Breast epithelium (tissue), 3 donors: ENCODE results near the gene SRP68.

ENCODE experiments used
- CTCF ChIP-seq, 3 donors: fragments of 450-650 bp; IDR thresholded peaks; one replicate each; pipeline ENCODE4 v1.5.1; 2016 to 2017; ENCODE audit warnings: antibody characterized with exemption in 3 of 3, mild to moderate bottlenecking in 3 of 3, moderate library complexity in 3 of 3
- POLR2A ChIP-seq: fragments of 450-650 bp; IDR thresholded peaks from one replicate; pipeline ENCODE4 v1.6.1; 2016; ENCODE audit warnings: antibody characterized with exemption, mild to moderate bottlenecking, moderate library complexity
- POLR2AphosphoS5 ChIP-seq, 3 donors: sonication (generic); formaldehyde crosslinking; IDR thresholded peaks; one replicate each; pipeline ENCODE4 v1.6.1; 2017; ENCODE audit warnings: antibody characterized with exemption in 3 of 3

- TF ChIP-seq CTCF (IDR thresholded peaks at IDR 0.05): no peak
- TF ChIP-seq POLR2AphosphoS5 (IDR thresholded peaks at IDR 0.05): no peak
- no peak for TF ChIP-seq POLR2A
Observed at GRCh38 chr17:76071531-76072147, 678 bp downstream of the SRP68 start.
